ENCODE measurements around the gene POLR2L.

Gene POLR2L

GRCh38 chr11:827897-828192 is 14.5 kb downstream of the POLR2L start, which contains the start of gene CRACR2B:
Gene CRACR2B, plus strand, starts transcription at chr11:827919. Its CDS starts 689 bp downstream, at chr11:828608.
- no peak for DNase-seq (ENCODE audit: low read depth in 1 of 2, low spot score in 1 of 2)

DNA sequence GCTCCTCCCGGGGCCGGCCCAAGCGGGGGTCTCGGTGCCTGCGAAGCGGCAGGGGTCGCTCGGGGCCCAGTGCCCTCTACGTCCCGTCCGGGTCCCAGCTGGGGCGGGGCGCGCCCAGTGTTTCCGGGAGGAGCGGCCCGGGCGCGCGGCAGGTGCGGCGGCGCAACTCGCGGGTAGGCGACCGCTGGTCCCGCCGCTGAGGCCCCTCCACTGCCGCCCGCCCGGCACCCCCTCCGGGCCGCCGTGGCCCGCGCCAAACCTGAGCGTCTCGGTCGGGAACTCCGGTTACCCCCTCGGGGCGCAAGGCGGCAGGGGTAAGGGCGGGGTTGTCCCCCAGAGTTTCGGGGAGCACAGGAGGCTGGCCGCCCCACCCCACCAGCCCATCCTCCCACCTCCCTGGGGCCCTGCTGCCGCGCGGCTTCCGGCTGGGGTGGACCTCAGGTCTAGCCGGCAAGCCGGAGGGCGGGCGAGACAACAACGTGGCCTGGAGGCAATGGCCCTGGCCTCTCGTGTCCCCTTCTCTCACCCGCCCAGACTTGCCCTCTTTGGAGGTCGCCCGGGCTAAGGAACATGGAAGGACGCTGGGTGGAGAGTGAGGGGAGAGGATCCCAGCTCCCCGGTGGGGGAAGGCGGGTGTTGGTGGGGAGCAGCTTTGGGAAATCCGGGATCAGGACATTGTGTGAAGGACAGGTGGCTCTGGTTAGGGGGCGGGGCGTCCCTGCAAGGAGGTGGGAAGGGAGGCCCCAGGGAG is 15.0 kb downstream of the POLR2L start:
- no peak for DNase-seq (ENCODE audit: low read depth in 1 of 2, low spot score in 1 of 2)

DNA sequence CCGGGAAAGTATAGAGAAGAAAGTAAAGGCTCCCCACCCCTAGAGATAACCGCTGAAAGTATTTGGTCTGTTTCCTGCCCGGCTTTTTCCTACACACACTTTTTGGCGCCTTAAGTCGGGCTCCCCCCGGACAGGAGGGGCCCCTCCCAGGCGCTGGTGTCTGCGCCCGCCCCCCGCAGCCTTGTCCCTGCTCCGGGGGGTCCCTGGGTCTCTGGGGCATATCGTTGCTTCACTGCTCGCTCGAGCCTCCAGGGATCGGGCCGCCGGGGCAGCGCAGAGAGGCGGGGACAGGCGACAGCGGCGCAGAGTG is 15.5 kb downstream of the POLR2L start:
- DNase-seq (ENCODE audit: low read depth in 1 of 2, low spot score in 1 of 2), result no peak

DNA sequence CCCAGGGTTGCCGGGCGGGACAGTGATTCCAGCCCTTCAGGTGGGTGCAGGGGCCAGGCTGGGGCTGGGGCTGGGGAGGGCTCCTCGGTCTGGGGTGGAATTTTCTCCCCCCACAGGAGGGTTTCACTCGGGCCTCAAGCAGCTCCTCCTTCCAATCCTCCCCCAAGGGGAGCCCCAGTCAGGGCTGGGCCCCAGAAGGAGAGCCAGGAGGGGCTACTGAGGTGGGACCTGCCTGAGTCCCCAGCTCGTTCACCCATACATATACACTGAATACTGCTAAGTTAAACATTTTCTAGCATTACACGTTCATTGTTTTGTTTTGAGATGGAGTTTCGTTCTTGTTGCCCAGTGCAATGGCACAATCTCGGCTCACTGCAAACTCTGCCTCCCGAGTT is 16.1 kb downstream of the POLR2L start:
- DNase-seq (ENCODE audit: low read depth in 1 of 2, low spot score in 1 of 2), result no peak

GRCh38 chr11:825366-826226 is 16.7 kb downstream of the POLR2L start:
- DNase-seq (ENCODE audit: low read depth in 1 of 2, low spot score in 1 of 2), result no peak

DNA sequence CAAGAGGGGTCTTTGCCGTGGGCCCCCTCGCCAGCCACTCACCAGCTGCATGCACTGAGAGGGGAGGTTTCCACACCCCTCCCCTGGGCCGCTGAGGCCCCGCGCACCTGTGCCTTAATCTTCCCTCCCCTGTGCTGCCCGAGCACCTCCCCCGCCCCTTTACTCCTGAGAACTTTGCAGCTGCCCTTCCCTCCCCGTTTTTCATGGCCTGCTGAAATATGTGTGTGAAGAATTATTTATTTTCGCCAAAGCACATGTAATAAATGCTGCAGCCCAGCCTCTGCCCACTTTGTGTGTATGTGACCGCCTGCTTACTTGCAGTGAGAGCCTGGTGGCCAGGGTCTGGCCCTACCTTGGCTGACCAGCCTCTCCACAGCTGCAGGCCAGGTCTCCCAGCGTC is 17.4 kb downstream of the POLR2L start:
- DNase-seq (ENCODE audit: low read depth in 1 of 2, low spot score in 1 of 2), result no peak

DNA sequence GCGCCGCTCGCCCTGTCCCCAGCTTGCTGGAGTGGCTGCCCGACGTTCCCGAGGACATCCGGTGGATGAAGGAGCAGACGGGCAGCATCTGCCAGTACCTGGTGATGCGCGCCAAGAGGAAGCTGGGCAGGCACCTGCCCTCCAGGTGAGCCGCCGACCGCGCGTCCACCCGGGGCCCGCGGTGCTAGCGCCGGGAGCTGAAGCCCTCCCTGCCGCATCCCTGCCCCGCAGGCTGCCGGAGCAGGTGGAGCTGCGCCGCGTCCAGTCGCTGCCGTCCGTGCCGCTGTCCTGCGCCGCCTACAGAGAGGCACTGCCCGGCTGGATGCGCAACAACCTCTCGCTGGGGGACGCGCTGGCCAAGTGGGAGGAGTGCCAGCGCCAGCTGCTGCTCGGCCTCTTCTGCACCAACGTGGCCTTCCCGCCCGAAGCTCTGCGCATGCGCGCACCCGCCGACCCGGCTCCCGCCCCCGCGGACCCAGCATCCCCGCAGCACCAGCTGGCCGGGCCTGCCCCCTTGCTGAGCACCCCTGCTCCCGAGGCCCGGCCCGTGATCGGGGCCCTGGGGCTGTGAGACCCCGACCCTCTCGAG is 17.9 kb downstream of the POLR2L start:
- no peak for DNase-seq (ENCODE audit: low read depth in 1 of 2, low spot score in 1 of 2)

DNA sequence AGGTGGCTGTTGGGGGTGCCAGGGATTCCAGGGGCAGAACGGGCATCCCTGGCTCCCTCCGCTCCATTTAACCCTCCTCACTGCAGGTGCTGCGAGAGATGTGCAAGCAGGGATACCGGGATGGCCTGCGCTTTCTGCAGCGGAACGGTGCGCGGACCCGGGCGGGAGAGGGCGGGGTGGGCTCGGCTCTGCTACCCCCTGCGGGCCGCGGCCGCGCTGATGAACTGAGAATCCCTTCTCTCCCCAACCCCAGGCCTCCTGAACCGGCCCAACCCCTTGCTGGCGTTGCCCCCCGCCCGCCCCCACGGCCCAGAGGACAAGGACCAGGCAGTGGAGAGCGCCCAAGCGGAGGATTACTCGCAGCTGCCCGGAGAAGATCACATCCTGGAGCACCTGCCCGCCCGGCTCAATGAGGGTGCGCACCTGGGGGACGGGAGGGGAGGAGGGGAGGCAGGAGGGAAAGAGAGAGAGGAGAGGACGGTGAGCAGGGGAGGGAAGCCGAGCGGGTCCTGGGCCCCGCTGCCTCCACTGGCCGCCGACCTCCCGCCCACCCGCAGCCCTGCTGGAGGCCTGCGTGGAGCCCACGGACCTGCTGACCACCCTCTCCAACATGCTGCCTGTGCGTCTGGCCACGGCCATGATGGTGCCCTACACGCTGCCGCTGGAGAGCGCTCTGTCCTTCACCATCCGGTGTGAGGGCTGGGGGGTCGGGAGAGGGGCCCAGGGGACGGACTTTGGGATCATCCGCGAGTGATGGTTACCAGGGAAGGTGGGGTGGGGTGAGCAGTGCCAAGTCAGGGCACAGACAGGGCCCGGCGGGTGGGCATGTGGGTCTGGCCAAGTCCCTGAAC is 18.7 kb downstream of the POLR2L start:
- DNase-seq (ENCODE audit: low read depth in 1 of 2, low spot score in 1 of 2), result no peak

GRCh38 chr11:821512-822371 is 20.6 kb downstream of the POLR2L start:
- no peak for DNase-seq (ENCODE audit: low read depth in 1 of 2, low spot score in 1 of 2)

GRCh38 chr11:820655-821511 is 21.4 kb downstream of the POLR2L start:
- no peak for DNase-seq (ENCODE audit: low read depth in 1 of 2, low spot score in 1 of 2)

- peak; percentile 87 to 93 for DNase-seq (ENCODE audit: low read depth in 1 of 2, low spot score in 1 of 2)
Measured at GRCh38 chr11:819943-820649, 22.2 kb downstream of the POLR2L start.

DNA sequence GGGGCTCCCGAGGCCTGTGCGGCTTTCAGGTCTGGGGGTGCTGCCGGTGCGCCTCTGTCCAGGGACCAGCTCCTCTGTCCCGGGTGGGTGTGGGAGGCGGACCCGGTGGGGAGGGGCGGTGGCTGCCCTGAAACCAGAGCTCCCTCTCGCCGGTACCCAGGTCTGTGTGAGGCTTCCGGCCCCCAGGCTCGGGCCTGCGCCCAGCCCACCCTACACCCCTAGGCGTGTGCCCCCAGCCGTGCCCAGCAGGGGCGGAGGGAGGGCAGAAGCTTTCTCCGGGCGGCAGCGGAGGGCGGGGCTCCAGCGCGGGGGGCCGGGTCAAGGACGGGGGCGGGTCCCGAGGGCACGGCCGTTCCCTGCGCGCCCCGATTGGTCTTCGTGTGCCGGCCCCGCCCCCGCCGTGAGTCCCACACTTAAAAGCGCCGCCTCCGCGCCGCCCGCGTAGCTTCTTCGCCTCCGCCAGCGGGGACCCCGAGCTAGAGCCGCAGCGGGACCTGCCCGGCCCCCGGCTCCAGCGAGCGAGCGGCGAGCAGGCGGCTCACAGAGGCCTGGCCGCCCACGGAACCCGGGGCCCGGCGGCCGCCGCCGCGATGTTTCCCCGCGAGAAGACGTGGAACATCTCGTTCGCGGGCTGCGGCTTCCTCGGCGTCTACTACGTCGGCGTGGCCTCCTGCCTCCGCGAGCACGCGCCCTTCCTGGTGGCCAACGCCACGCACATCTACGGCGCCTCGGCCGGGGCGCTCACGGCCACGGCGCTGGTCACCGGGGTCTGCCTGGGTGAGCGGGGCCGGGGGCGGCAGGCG is 23.0 kb downstream of the POLR2L start:
- peak; percentile 82 to 87 for DNase-seq (ENCODE audit: low read depth in 1 of 2, low spot score in 1 of 2)

DNA sequence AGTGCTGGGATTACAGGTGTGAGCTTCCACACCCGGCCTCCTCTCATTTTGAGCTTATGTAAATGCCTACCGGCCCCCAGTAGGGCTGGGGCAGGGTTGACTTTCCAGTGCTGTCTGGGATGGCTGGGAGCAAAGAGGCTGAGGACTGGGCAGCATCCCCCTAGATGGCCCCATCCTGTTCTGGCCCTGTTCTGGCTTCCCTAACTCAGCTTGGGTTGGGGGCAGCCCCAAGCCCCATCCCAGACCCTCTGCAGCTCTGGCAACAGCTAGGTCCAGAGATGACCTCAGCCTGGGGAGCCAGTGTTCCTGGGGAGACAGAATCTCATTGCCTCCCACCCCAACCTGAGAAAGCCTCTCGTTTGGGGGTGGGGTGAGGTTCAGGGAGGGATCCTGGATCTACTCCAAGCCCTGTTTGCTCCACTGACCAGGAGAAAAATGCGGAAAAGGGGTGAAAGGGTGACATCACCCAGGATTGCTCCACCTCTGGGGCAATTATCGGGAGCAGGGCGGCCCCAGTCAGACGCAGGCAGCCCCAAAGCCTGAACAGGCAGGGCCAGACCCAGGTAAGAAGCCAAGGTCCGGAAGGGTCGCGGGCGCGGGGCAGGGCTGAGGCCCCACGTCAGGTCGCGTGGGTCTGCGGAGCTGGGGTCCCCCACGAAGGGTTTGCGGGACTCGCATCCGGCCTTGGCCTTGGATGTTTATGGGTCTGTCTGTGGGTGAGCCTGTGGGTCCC is 23.8 kb downstream of the POLR2L start, which contains the start of gene PNPLA2:
Gene PNPLA2, plus strand, starts transcription at position 519 of the 733 bp plus-strand sequence. CDS start 805 bp downstream, outside the sequence.
- no peak for DNase-seq (ENCODE audit: low read depth in 1 of 2, low spot score in 1 of 2)

DNA sequence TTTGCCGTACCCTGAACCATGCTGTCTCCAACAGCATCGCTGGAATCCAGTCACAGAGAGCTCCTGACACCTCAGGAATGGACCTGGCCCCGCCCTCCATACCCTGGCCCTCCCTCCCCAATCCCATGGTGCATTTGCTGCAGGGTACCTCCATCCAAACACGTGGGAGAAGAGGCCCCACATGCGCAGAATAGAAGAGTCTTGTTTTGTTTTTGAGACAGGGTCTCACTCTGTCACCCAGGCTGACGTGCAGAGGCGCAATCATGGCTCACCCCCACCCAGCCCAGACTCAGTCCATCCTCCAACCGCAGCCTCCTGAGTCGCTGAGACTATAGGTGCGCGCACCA is 25.9 kb downstream of the POLR2L start:
- DNase-seq (ENCODE audit: low read depth in 1 of 2, low spot score in 1 of 2), result no peak

- DNase-seq (ENCODE audit: low read depth in 1 of 2, low spot score in 1 of 2), result no peak
Measured at GRCh38 chr11:815675-816432, 26.5 kb downstream of the POLR2L start.

GRCh38 chr11:813456-814096 is 28.8 kb downstream of the POLR2L start:
- DNase-seq (ENCODE audit: low read depth in 1 of 2, low spot score in 1 of 2), result no peak
